Parathyroid adenoma (tissue), 2 donors: Measurements from ENCODE around the gene RPS6KA1.
A peak's percentile ranks its signal among the peaks of the same experiment; 100 is the strongest.

Source experiments
- H2AFZ ChIP-seq: fragments of 300-600 bp; sonication (generic); one replicate; pipeline ENCODE4 v1.7.0; 2017; ENCODE audit warnings: antibody characterized with exemption, mild to moderate bottlenecking
- H3K27ac ChIP-seq: fragments of 300-600 bp; sonication (generic); one replicate; pipeline ENCODE4 v1.7.0; 2017
- H3K27me3 ChIP-seq: fragments of 300-600 bp; sonication (generic); one replicate; pipeline ENCODE4 v1.7.0; 2017; ENCODE audit warnings: low read length; ENCODE audit not compliant: control insufficient read depth, insufficient read depth
- H3K36me3 ChIP-seq: fragments of 300-600 bp; sonication (generic); one replicate; pipeline ENCODE4 v1.7.0; 2017; ENCODE audit warnings: low read length; ENCODE audit not compliant: control insufficient read depth, insufficient read depth
- H3K4me1 ChIP-seq: fragments of 300-600 bp; sonication (generic); one replicate; pipeline ENCODE4 v1.7.0; 2017; ENCODE audit warnings: control low read depth
- H3K4me2 ChIP-seq: fragments of 300-600 bp; sonication (generic); one replicate; pipeline ENCODE4 v1.7.0; 2017; ENCODE audit warnings: low read length
- H3K4me3 ChIP-seq: fragments of 300-600 bp; sonication (generic); one replicate; pipeline ENCODE4 v1.7.0; 2017; ENCODE audit warnings: low read depth, low read length
- H3K79me2 ChIP-seq: fragments of 300-600 bp; sonication (generic); one replicate; pipeline ENCODE4 v1.7.0; 2017; ENCODE audit warnings: control low read depth
- H3K9ac ChIP-seq: fragments of 300-600 bp; sonication (generic); one replicate; pipeline ENCODE4 v1.7.0; 2017; ENCODE audit warnings: mild to moderate bottlenecking
- H3K9me3 ChIP-seq: fragments of 300-600 bp; sonication (generic); one replicate; pipeline ENCODE4 v1.7.0; 2017; ENCODE audit warnings: low read length; ENCODE audit not compliant: control insufficient read depth
- CTCF ChIP-seq: fragments of 300-600 bp; sonication (generic); IDR thresholded peaks from one replicate; pipeline ENCODE4 v1.7.0; 2017; ENCODE audit warnings: antibody characterized with exemption, mild to moderate bottlenecking
- donor health status: primary hyperparathyroidism.

Gene RPS6KA1

GRCh38 chr1:26530895-26531598, 1.5 kb downstream of the RPS6KA1 start:
- Histone ChIP-seq H3K36me3 (no peaks in the 10 kb centered on the region), H3K9ac (no peak overlapping the region), H3K4me2 (peak overlapping the region; percentile 77), H3K4me1 (peaks cover 9% of the 10 kb centered on the region), H3K27me3 (no peaks in the 10 kb centered on the region), H3K4me3 (peak overlapping the region; percentile 56), H2AFZ (peak overlapping the region; percentile 76), H3K27ac (peak overlapping the region; percentile 87), H3K9me3 (no peaks in the 10 kb centered on the region), H3K79me2 (peaks cover 6% of the 10 kb centered on the region)
- peak; percentile 33 for TF ChIP-seq CTCF

- no peak overlapping the region for H3K9ac ChIP-seq
- peak overlapping the region; percentile 87 for H3K27ac ChIP-seq
- H3K4me3 ChIP-seq = peak overlapping the region; percentile 56
- peak overlapping the region; percentile 76 for H2AFZ ChIP-seq
- no peaks in the 10 kb centered on the region for H3K27me3 ChIP-seq
- H3K79me2 ChIP-seq = peaks cover 6% of the 10 kb centered on the region
- no peak for TF ChIP-seq CTCF
- H3K36me3 ChIP-seq = no peaks in the 10 kb centered on the region
- H3K4me1 ChIP-seq = peaks cover 9% of the 10 kb centered on the region
- peak overlapping the region; percentile 77 for H3K4me2 ChIP-seq
- no peaks in the 10 kb centered on the region for H3K9me3 ChIP-seq
These were observed 2.1 kb downstream of the RPS6KA1 start for GRCh38 chr1:26531651-26532131.

- H3K36me3 ChIP-seq = no peaks in the 10 kb centered on the region
- H3K4me3 ChIP-seq = no peak overlapping the region
- no peak overlapping the region for H2AFZ ChIP-seq
- H3K4me2 ChIP-seq = no peak overlapping the region
- no peak for TF ChIP-seq CTCF
- no peak overlapping the region for H3K27ac ChIP-seq
- peaks cover 6% of the 10 kb centered on the region for H3K79me2 ChIP-seq
- H3K9me3 ChIP-seq = no peaks in the 10 kb centered on the region
- H3K27me3 ChIP-seq = no peaks in the 10 kb centered on the region
- no peak overlapping the region for H3K9ac ChIP-seq
- peaks cover 9% of the 10 kb centered on the region for H3K4me1 ChIP-seq
These were observed 4.5 kb downstream of the RPS6KA1 start for GRCh38 chr1:26533951-26534509.

- no peaks in the 10 kb centered on the region for H3K36me3 ChIP-seq
- no peaks in the 10 kb centered on the region for H3K27me3 ChIP-seq
- peaks cover 9% of the 10 kb centered on the region for H3K4me1 ChIP-seq
- H3K4me3 ChIP-seq = no peak overlapping the region
- peaks cover 8% of the 10 kb centered on the region for H3K79me2 ChIP-seq
- H3K9ac ChIP-seq = no peak overlapping the region
- no peaks in the 10 kb centered on the region for H3K9me3 ChIP-seq
- no peak for TF ChIP-seq CTCF
- H3K4me2 ChIP-seq = no peak overlapping the region
- no peak overlapping the region for H2AFZ ChIP-seq
- H3K27ac ChIP-seq = no peak overlapping the region
These were observed 5.6 kb downstream of the RPS6KA1 start for GRCh38 chr1:26535201-26535600.

- H3K4me1 ChIP-seq = peaks cover 9% of the 10 kb centered on the region
- H3K9me3 ChIP-seq = no peaks in the 10 kb centered on the region
- H2AFZ ChIP-seq = no peak overlapping the region
- TF ChIP-seq CTCF = no peak
- H3K9ac ChIP-seq = no peak overlapping the region
- H3K79me2 ChIP-seq = peaks cover 8% of the 10 kb centered on the region
- H3K27me3 ChIP-seq = no peaks in the 10 kb centered on the region
- no peak overlapping the region for H3K4me2 ChIP-seq
- H3K4me3 ChIP-seq = no peak overlapping the region
- no peaks in the 10 kb centered on the region for H3K36me3 ChIP-seq
- no peak overlapping the region for H3K27ac ChIP-seq
These were observed 6.5 kb downstream of the RPS6KA1 start for GRCh38 chr1:26536081-26536480.
